Measurements from ENCODE around the gene EDARADD. TPM values are rescaled to one million over a fixed set of nuclear protein-coding genes. Genes with fewer than 3 reads are reported as not detected.

Gene EDARADD
- total and polyA plus RNA-seq, 2 of the 8 experiments (the other 6 are each of a cell fraction or from before 2014, with no cell fraction given) = 3.4 to 6.1 TPM

GRCh38 chr1:236522937-236523703 is 129.0 kb downstream of the EDARADD start (continued):
- no peak for TF ChIP-seq JUN (IDR thresholded peaks at IDR 0.05; ENCODE audit: low read depth, low read length)
- no peak for TF ChIP-seq TCF12 (IDR thresholded peaks at IDR 0.05; ENCODE audit: low read depth, low read length)
- no peak for TF ChIP-seq NRF1 (IDR thresholded peaks at IDR 0.05; ENCODE audit: low read depth, low read length)
- no peak for TF ChIP-seq ATF2 (IDR thresholded peaks at IDR 0.05; ENCODE audit: low read length)
- no peak for TF ChIP-seq MAX (IDR thresholded peaks at IDR 0.05)
- no peak for TF ChIP-seq HDAC2 (IDR thresholded peaks at IDR 0.05; ENCODE audit: borderline replicate concordance in 1 of 2, low read depth in 2 of 2, low read length in 2 of 2)
